Posterior vena cava (tissue), 2 donors: Measurements from ENCODE around the gene CHTF8. TPM values are rescaled to one million over a fixed set of nuclear protein-coding genes. Genes with fewer than 3 reads are reported as not detected.
"Not testable (repeated sequence)": the region's sequence is repeated elsewhere in the genome, so short reads cannot be mapped to it uniquely, and the experiment has no call there.

ENCODE experiments used
- DNase-seq: peaks from one replicate; pipeline ENCODE4 v3.0.0-alpha.2; 2020; ENCODE audit warnings: low spot score
- intact Hi-C, 2 donors: fragments of 100-400 bp; cut with DNase I; formaldehyde crosslinking; loops; one replicate each; pipeline versions ENCODE4 v1.14.1 to v1.14.2; 2022 to 2023
- total RNA-seq, 2 donors: library from RNA; stranded (reverse); fragmentation: NEBNext Ultra II Directional; extraction: Animal tissue kit (Norgen Biotek cat#: 25700); gene quantifications; one replicate each; pipeline ENCODE4 v1.2.1, GENCODE V29; 2021
- donor health status: DM: yes; HTN: yes; CAD: no.
- donor health status: DM: yes; HTN: yes; CAD: no.

Gene CHTF8
- total RNA-seq, 2 donors from 2014 or later = 55.0 to 67.0 TPM

DNA sequence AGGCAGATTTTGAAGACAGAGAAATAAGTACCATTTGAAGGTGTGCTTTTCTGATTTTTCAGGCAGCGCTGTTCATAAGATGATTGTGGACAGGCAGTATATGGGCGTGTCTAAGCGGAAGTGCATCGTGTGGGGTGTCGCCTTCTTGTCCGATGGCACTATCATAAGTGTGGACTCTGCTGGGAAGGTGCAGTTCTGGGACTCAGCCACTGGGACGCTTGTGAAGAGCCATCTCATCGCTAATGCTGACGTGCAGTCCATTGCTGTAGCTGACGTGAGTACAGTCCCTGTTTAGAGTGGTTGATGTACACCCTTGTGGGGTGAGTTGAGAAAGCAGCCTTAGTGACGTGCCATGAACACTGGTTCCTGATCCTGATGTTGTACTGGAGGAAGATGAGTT, 10.7 kb upstream of the CHTF8 start:
- no peak for DNase-seq
- intact Hi-C loops = no loop called here

DNA sequence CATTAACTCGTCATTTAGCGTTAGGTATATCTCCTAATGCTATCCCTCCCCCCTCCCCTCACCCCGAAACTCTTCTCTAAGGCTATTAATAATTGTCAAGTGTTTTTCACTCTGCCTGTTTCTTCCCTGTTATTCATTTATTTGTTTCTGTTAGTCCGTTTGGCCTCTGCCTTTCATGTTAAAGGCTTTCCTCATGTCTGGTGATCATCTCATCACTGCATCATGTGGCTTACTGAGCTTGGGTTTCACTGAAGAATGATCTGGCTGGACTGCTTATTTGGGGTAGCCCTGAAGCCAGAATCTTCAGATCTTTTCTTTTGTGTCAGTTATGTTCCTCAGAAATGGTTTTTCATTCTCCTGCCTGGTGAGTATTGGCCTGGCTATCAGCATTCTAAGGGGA, 9.5 kb upstream of the CHTF8 start:
- no peak for DNase-seq
- intact Hi-C loops = no loop called here

- intact Hi-C loops = no loop called here
- no peak for DNase-seq
Observed at GRCh38 chr16:69141014-69141413, 8.6 kb upstream of the CHTF8 start.

DNA sequence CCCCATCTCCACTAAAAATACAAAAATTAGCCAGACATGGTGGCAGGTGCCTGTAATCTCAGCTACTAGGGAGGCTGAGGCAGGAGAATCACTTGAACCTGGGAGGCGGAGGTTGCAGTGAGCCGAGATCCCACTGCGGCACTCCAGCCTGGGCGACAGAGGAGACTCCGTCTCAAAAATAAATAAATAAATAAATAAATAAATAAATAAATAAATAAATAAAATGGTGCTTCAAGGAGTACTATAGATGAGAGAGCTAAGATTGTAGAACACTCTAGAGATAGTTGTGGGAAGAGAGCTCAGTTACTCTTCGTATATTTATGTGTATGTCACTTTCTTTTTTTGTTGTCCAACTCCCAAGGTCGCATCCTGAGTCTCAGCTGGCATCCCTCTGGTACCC, 7.1 kb upstream of the CHTF8 start:
- intact Hi-C loops, DNase-seq: not testable (repeated sequence)

DNA sequence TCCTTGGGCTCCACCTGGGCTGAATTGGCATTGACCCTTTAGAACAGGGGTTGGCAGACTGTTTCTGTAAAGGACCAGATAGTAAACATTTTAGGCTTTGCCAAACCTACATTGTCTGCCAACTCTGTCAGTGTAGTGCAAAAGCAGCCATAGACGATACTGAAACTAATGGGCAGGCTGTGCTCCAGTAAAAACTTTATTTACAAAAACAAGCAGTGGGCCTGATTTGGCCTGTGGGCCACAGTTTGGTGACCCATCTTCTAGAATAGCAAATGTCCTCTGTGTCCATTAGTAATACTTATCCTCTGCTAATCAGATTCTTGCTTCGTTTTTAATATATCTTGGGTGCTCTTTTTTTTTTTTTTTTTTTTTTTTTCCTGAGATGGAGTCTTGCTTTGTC, 6.2 kb upstream of the CHTF8 start:
- no peak for DNase-seq
- intact Hi-C loops = no loop called here

- DNase-seq = no peak
- intact Hi-C loops = no loop called here
Observed at GRCh38 chr16:69133373-69133954, 1.1 kb upstream of the CHTF8 start.

DNA sequence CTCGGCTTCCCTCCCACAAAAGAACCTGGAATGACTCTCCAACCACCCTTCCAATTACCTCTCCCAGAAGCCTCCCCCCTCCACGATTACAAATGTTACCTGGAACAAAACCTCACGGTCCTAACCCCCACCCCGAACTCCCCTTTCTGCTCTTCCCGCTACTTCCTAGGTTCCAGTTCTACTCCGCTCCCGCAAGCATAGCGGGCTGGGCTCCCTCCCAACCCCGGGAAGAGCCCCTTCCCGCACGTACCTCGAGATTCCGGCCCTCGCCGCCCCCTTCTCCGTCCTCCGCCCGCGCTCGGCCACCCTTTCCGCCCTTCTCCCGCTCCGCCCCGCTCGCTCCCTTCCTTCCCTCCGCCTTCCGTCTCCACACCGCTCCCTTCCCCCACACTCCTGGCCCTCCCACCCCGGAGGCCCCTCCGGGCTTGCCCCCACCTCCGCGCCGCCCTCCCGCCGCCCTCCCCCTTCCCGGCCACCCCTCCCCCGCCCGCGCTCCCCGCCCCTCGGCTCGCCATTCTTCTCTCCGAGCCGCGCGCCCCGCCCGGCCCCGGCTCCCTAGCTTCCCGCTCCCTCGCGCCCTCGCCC, 457 bp downstream of the CHTF8 start:
- DNase-seq = peak; percentile 92
- intact Hi-C loops = no loop called here

DNA sequence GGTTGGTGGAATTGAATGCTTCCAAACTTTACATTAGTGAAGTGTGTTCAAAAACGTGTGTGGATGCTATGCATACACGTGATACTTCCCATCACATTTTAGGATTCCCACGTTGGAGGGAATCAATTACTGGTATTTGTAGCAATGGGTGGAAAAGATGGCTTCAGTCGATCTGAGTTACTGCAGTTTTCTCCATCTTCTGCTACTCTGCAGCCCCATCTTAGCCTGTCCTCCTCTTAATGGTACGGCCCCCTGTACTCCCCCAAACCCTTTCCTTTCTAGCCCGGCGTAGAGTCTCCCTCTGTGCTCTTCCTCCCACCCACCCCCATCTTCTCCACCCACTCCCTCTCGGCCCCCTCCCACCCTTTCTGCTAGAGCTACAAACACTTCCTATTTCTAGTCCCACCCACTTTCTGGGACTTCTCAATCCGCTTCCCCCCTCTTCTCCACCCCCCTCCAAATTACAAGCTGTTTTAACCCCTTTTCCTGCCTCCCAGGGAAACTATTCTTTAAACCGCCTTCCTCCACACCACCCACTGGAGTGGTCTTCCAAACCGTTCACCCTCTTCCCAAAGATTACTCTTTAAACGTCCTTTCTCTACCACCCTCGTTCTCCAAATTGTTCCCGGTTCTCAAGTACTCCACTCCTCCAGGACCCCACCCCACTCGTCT, 1.1 kb downstream of the CHTF8 start:
- DNase-seq = peak; percentile 14
- intact Hi-C loops = no loop called here

DNA sequence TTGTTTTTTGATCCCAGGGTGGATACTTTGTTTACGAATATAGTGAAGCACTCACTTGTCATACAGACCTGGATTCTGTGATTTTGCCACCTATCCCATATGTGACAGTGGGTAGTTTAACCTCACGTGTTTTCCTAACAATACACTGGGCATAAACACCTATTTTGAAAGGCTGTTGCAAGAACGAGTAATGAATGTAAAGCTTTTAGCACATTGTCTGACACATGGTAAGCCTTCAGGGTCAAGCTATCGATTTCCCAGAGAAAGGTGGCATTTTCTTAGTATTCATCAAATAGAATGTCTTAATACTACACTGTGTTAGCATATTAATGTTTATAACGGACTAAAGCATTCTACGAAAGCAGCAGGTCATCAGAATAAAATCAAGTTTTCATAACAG, 1.9 kb downstream of the CHTF8 start:
- DNase-seq = no peak
- intact Hi-C loops = no loop called here

- peak; percentile 47 for DNase-seq
- intact Hi-C loops = loop anchor here in 1 of 2 donors (10.0 kb wide), 1 partner anchor 603 kb away; no protein-coding TSS in a partner anchor
Observed at GRCh38 chr16:69127966-69128510, 4.3 kb downstream of the CHTF8 start.

DNA sequence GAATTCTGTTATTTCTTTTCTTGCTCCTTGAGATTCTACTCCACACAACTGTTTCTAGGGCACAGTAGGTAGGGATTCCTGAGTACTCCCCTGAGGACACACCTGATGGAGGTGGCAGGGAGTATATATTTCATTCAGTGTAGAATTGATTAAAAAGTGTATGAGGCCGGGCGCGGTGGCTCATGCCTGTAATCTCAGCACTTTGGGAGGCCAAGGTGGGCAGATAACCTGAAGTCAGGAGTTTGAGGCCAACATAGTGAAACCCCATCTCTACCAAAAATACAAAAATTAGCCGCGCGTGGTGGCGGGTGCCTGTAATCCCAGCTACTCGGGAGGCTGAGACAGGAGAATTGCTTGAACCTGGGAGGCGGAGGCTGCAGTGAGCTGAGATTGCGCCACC, 5.6 kb downstream of the CHTF8 start:
- intact Hi-C loops = loop anchor here in 1 of 2 donors (10.0 kb wide), 1 partner anchor 602 kb away; no protein-coding TSS in a partner anchor
- DNase-seq = peak; percentile 58

DNA sequence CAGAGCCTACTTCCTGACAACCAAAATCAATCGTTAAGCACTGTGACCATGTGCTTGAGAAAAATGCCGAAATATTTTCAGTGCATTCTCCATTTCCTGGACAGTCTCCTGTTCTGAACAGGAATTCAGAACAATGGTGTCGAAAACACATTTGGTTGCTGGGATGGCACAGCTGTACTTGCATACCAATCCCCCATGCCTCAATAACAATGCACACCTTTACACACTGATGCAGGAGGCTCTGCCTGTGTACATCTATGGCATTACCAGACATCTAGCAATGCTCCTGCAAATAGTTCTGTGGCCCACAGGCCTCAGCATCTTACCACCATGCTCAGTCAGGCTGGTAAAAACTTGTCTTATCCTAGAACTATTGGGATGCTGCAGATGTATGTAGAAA, 6.2 kb downstream of the CHTF8 start:
- intact Hi-C loops = loop anchor here in 1 of 2 donors (10.0 kb wide), 1 partner anchor 601 kb away; no protein-coding TSS in a partner anchor
- DNase-seq = peak; percentile 5

GRCh38 chr16:69124961-69125360, 7.4 kb downstream of the CHTF8 start:
- peak; percentile 35 for DNase-seq
- intact Hi-C loops = loop anchor here in 1 of 2 donors (10.0 kb wide), 1 partner anchor 600 kb away; no protein-coding TSS in a partner anchor

GRCh38 chr16:69124406-69124805, 8.0 kb downstream of the CHTF8 start:
- DNase-seq = peak; percentile 44
- intact Hi-C loops = loop anchor here in 1 of 2 donors (10.0 kb wide), 1 partner anchor 600 kb away; no protein-coding TSS in a partner anchor

DNA sequence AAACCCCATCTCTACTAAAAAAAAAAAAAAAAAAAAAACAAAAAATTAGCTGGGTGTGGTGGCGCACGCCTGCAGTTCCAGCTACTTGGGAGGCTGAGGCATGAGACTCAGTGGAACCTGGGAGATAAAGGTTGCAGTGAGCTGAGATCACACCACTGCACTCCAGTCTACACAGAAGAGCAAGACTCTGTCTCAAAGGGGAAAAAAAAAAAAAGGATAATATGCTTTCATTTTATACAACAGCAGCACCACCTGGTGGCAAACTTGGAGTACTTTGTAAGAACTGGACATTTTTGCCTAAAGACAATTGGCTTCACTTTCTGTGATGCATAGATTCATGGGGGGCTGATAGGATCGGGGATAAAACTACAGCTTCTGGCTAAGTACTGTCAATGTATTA, 8.5 kb downstream of the CHTF8 start:
- DNase-seq = no peak

GRCh38 chr16:69120096-69120664, 12.2 kb downstream of the CHTF8 start:
- intact Hi-C loops = loop anchor here in 1 of 2 donors (10.0 kb wide), 1 partner anchor 595 kb away; no protein-coding TSS in a partner anchor
- DNase-seq = peak; percentile 56

More for the DNA sequence above, 8.5 kb downstream of the CHTF8 start:
- intact Hi-C loops = loop anchor here in 1 of 2 donors (10.0 kb wide), 1 partner anchor 599 kb away; no protein-coding TSS in a partner anchor

- peak; percentile 66 for DNase-seq
- intact Hi-C loops = loop anchor here (10.0 kb wide), 2 partner anchors 215 to 265 kb away; no protein-coding TSS in a partner anchor
Observed at GRCh38 chr16:69119536-69119935, 12.9 kb downstream of the CHTF8 start.

GRCh38 chr16:69118994-69119393, 13.4 kb downstream of the CHTF8 start:
- peak; percentile 35 for DNase-seq
- intact Hi-C loops = loop anchor here (10.0 kb wide), 2 partner anchors 214 to 264 kb away; no protein-coding TSS in a partner anchor

GRCh38 chr16:69118468-69118867, 13.9 kb downstream of the CHTF8 start:
- DNase-seq = peak; percentile 5
- intact Hi-C loops = loop anchor here (10.0 kb wide), 2 partner anchors 214 to 264 kb away; no protein-coding TSS in a partner anchor
